Measurements from ENCODE around the gene CERS5.

DNA sequence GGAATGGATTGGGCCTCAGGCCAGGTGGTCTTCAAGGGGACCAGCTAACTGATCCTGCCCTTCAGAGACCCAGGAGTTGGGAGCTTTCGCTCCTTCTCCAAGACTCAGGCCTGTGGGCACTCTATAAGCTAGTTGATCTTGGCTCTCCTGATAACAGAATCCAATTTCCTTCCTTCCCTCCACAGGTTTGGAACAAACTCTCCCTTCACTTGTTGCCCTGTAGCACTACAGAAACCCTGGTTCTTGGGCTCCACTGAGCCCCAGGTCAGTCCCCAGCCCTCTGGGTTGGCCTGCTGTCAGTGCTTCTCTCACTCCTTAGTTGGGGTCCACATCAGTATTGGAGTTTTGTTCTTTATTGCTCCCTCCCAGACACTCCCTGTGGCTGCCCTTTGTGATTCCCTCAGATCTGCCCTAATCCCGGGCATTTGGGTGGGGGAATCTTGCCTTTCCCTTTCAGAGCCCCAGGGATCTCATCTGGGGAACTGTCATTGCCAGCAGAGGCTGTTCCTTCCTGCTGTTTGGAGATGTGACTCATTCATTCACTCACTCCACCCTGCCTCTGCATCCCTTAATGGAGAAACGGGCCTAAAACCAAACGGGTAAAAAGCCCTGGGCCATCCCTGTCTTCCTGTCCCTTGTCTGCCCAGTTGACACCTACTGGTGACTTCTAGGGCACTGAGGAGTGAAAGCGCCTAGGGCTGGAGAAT, 67.7 kb downstream of the CERS5 start:
- TF ChIP-seq, protein P1, sequence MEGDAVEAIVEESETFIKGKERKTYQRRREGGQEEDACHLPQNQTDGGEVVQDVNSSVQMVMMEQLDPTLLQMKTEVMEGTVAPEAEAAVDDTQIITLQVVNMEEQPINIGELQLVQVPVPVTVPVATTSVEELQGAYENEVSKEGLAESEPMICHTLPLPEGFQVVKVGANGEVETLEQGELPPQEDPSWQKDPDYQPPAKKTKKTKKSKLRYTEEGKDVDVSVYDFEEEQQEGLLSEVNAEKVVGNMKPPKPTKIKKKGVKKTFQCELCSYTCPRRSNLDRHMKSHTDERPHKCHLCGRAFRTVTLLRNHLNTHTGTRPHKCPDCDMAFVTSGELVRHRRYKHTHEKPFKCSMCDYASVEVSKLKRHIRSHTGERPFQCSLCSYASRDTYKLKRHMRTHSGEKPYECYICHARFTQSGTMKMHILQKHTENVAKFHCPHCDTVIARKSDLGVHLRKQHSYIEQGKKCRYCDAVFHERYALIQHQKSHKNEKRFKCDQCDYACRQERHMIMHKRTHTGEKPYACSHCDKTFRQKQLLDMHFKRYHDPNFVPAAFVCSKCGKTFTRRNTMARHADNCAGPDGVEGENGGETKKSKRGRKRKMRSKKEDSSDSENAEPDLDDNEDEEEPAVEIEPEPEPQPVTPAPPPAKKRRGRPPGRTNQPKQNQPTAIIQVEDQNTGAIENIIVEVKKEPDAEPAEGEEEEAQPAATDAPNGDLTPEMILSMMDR (IDR thresholded peaks at IDR 0.05 in 2 of 3, conservative IDR thresholded peaks at IDR 0.05 in 1 of 3; ENCODE audit: control insufficient read depth in 2 of 3, extremely low read depth in 1 of 3, insufficient read depth in 1 of 3, low read depth in 3 of 3, low read length in 3 of 3) = no peak
- TF ChIP-seq PAX8 (IDR thresholded peaks at IDR 0.05) (no peak), POLR2A (IDR thresholded peaks at IDR 0.05; ENCODE audit: low read depth, low read length) (no peak), NR2F1 (conservative IDR thresholded peaks at IDR 0.05) (no peak), TCF7 (IDR thresholded peaks at IDR 0.05; ENCODE audit: borderline replicate concordance) (no peak), SRF (IDR thresholded peaks at IDR 0.05; ENCODE audit: low read depth in 2 of 2, low read length in 2 of 2) (no peak), IRF4 (IDR thresholded peaks at IDR 0.05; ENCODE audit: low read depth, low read length) (no peak), ETV6 (conservative IDR thresholded peaks at IDR 0.05 in 1 of 2, IDR thresholded peaks at IDR 0.05 in 1 of 2; ENCODE audit: borderline replicate concordance in 1 of 2, low read depth in 1 of 2) (no peak), CBFB (IDR thresholded peaks at IDR 0.05; ENCODE audit: low read depth) (no peak), EP300 (IDR thresholded peaks at IDR 0.05; ENCODE audit: borderline replicate concordance in 1 of 2, control insufficient read depth in 1 of 2, low read depth in 2 of 2, low read length in 2 of 2) (no peak), SUZ12 (IDR thresholded peaks at IDR 0.05; ENCODE audit: unreplicated experiment) (no peak), RCOR1 (conservative IDR thresholded peaks at IDR 0.05; ENCODE audit: low read depth, low read length) (no peak)
- TF ChIP-seq, protein P2, sequence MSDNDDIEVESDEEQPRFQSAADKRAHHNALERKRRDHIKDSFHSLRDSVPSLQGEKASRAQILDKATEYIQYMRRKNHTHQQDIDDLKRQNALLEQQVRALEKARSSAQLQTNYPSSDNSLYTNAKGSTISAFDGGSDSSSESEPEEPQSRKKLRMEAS (IDR thresholded peaks at IDR 0.05; ENCODE audit: low read depth, low read length) = no peak
- TF ChIP-seq, protein P3, sequence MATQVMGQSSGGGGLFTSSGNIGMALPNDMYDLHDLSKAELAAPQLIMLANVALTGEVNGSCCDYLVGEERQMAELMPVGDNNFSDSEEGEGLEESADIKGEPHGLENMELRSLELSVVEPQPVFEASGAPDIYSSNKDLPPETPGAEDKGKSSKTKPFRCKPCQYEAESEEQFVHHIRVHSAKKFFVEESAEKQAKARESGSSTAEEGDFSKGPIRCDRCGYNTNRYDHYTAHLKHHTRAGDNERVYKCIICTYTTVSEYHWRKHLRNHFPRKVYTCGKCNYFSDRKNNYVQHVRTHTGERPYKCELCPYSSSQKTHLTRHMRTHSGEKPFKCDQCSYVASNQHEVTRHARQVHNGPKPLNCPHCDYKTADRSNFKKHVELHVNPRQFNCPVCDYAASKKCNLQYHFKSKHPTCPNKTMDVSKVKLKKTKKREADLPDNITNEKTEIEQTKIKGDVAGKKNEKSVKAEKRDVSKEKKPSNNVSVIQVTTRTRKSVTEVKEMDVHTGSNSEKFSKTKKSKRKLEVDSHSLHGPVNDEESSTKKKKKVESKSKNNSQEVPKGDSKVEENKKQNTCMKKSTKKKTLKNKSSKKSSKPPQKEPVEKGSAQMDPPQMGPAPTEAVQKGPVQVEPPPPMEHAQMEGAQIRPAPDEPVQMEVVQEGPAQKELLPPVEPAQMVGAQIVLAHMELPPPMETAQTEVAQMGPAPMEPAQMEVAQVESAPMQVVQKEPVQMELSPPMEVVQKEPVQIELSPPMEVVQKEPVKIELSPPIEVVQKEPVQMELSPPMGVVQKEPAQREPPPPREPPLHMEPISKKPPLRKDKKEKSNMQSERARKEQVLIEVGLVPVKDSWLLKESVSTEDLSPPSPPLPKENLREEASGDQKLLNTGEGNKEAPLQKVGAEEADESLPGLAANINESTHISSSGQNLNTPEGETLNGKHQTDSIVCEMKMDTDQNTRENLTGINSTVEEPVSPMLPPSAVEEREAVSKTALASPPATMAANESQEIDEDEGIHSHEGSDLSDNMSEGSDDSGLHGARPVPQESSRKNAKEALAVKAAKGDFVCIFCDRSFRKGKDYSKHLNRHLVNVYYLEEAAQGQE (IDR thresholded peaks at IDR 0.05; ENCODE audit: low read depth, low read length) = no peak
